Stimulated activated CD8-positive, alpha-beta memory T cell treated with anti-CD3 and anti-CD28 coated beads, Interleukin-4, amount 100 ng/mL, for 24 hours (primary cell): ENCODE measurements around the gene RAD51.

ENCODE experiments used
- DNase-seq: peaks from one replicate; pipeline ENCODE4 v3.0.0-alpha.2; 2020; ENCODE audit warnings: low read depth

The RAD51 gene

DNA sequence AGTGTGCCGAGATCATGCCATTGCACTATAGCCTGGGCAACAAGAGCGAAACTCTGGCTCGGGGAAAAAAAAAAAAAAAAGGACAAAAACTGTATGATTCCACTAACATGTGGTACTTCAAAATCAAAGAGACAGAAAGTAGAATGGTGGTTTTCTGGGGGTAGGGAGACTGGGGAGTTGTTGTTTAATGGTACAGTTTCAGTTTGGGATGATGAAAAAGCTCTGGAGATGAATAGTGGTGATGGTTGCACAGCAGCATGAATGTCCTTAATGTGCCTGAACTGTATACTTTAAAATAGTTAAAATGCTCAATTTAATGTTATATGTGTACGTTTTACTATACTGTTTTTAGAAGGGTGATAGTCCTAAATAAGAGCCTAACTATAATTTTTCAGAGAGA lies 27.4 kb downstream of the RAD51 start:
- DNase-seq = no peak

- no peak for DNase-seq
Measured at GRCh38 chr15:40722934-40723333, 28.0 kb downstream of the RAD51 start.

- DNase-seq = no peak
Measured at GRCh38 chr15:40723919-40724318, 28.9 kb downstream of the RAD51 start.

- no peak for DNase-seq
Measured at GRCh38 chr15:40731034-40731433, 36.1 kb downstream of the RAD51 start.

DNA sequence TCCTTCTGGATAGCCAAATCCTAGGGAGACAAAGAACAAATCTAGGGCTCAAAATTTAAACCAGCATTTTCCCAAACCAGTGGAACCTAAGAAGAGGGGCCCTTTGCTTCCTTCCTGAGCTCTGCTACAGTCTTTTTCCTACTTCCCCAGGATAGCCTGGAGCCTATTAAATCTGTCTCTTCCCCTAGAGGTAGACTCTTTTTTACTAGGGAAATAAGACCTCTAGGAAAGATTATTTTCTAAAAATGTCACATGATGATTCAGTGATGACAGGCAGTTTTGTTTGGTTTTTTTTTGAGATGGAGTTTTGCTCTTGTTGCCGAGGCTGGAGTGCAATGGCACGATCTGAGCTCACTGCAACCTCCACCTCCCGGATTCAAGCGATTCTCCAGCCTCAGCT lies 41.6 kb downstream of the RAD51 start:
- no peak for DNase-seq

DNA sequence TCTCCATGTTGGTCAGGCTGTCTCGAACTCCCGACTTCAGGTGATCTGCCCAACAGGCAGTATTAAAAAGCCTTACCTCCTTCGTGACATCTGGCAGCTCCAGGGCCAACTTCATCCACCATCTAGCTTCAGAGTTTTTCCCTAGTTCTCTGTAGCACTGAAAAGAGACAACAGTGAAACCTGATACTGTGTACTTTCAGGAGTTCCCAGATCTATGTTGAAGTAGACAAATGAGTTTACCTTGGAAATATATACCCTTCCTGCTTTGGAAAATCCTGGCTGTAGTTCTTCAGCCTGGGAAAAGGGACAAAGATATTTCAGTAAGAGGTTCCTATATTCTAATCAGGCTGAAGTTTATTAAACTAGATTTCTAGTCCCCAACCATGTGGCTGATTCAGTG lies 42.1 kb downstream of the RAD51 start:
- DNase-seq = no peak

GRCh38 chr15:40739047-40739446 lies 44.1 kb downstream of the RAD51 start:
- no peak for DNase-seq

DNA sequence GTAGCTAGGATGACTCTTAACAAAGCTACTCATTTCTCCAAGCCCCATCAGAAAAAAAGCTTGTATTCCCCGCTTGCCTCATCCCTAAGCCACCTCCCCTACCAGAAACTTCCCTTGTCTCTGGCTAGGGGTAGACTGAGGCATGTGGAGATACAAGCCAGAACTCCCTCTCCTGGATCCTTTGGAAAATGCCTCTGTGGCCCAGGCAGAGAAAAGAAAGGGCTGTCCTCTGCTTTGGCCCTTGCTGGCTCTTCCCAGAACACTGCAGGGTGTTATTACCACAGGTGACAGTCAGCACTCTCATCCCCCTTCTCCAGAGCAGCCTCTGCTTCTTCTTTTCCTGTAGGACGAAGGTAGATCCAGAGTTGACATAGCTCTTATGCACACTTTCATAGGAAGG lies 44.9 kb downstream of the RAD51 start:
- DNase-seq = no peak

DNA sequence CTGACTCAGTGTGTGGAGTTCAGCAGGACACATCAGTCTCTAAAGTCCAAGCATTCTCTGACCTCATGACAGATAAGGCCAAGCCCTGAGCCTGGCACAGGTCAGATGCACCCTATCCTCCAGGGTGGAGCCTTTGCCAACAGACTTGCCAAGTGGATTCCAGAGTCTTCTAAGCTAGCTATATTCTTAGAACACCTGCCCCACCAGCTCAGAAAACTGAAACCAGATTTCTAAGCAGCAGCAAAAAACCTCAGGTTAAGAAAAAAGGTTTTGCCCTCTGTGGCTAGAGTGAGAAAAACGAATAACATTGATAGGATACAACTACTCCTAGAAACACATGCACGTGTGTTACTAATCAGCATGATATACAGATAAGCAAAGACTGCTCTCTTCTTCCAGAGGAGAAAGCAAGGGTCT lies 48.5 kb downstream of the RAD51 start:
- DNase-seq = no peak

DNA sequence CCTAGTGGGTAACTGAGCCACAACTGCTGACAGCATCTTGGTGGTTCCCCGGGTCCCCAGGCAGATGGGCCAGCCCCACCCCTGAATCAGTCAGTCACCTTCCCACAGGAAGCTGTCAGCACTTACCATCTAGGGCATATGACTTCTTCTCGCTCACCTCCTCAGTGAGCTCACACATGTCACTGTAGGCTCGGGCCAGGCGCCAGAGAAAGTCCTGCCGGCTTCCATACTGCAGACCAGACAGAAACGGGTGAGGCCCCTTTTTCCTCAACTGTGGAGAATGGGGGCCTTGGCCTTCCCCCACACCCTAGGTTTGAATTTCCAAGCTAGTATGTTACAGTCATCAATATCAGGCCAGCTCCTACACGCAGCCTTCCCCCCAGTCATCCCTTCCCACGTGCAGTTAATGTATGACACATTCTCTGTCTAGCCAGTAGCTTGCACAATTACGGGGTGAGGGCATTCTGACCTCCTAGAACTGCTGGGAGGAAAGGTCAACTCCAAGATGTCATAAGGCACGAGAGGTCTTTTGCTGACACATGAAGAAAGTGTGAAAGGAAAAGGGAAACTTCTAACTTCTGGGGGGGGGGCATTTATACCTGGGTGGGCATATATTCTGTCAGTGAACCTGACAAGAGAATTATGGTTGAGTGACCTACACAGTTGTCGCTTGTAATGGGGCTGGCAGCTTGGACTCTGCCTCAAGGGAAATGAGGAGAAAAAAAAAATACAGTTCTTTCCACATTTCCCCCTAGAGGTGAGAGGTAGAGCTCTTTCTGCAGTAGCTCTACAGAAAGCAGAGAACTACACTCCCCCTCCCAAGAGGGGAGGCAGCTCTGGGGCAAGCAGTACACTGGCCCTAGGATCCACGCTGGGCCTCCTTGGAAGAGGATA lies 49.2 kb downstream of the RAD51 start:
- DNase-seq = peak; percentile 47

DNA sequence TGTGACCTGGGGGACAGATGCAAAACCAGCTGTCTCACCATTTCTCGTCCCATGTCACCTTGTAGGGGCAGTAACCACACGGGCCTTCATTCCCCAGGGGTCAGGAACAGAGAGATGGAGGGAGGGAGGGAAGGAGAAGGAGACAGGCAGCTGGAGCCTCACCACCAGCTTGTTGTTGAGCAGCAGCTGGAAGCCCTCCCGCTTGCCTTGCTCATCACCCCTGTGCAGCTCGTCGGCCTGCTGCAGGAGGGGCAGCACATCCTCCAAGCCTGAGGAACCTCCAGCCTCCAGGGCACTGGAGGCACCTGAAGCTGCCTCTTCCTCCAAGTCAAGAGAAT lies 49.8 kb downstream of the RAD51 start:
- DNase-seq = no peak

- DNase-seq = no peak
Measured at GRCh38 chr15:40746916-40747418, 52.0 kb downstream of the RAD51 start.

GRCh38 chr15:40747685-40748631 lies 53.0 kb downstream of the RAD51 start:
- no peak for DNase-seq

DNA sequence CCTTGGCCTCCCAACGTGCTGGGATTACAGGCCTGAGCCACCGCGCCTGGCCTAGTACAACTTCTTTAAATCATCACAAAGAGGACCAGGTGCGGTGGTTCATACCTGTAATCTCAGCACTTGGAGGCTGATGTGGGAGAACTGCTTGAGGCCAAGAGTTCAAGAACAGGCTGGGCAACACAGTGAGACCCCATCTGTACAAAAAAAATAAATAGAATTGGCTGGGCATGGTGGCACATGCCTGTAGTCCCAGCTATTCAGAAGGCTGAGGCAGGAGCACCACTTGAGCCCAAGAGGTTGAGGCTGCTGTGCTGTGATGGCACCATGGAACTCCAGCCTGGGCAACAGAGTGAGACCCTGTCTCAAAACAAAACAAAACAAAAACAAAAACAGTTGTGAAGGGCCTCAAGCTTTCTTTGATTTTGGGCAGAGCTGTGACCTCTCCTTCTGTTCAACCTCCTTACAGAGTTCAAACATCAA lies 54.2 kb downstream of the RAD51 start:
- DNase-seq = no peak

DNA sequence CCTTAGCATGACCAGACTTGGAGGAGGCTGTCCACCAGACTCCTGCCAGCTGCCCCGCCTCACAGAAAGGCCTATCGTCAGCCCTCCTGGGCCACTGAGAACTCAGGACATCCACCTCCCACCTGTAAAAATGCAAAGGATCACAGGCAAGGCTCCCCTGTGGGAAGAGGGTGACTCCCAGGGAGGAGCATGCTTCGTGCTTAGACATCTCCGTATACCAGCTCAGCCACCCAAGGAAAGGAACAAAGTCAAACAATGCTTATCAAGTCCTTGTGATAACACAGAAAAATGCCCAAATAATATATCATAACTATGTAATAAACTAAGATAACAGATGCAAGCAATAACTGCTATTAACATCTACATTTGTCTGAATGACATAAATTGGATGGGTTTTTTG lies 55.9 kb downstream of the RAD51 start:
- DNase-seq = no peak

- no peak for DNase-seq
Measured at GRCh38 chr15:40751745-40752144, 56.8 kb downstream of the RAD51 start.

GRCh38 chr15:40754574-40754882 lies 59.6 kb downstream of the RAD51 start:
- DNase-seq = no peak

- DNase-seq = peak; percentile 89
Measured at GRCh38 chr15:40754883-40755811, 60.2 kb downstream of the RAD51 start, which contains the start of gene RMDN3. TSS of gene RMDN3 (minus strand) at chr15:40755254. CDS start at chr15:40754783, 471 bp downstream.

- no peak for DNase-seq
Measured at GRCh38 chr15:40755812-40756208, 60.8 kb downstream of the RAD51 start.

DNA sequence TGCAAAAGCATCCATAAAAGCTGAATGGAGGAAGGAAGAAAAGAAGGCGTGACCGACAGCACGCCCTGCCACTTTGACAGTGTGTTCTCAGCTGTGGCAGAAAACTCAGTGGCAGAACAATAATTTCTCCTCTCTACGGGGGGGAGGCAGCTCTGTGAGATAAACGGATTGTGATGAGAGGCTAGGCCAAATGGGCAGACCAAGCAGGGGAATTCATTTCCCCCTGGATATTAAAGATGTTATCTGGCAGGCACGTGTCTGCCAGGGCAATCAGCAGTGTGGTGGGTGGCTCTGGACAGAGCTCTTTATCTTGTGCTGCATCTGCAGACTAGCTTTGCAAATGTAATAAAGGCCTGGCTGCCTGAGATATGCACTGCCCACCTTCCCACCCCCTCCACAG lies 62.0 kb downstream of the RAD51 start:
- no peak for DNase-seq

GRCh38 chr15:40759961-40760360 lies 65.0 kb downstream of the RAD51 start:
- no peak for DNase-seq
